ENCODE results near the gene DUSP7.
"Not testable (repeated sequence)": the region's sequence is repeated elsewhere in the genome, so short reads cannot be mapped to it uniquely, and the experiment has no call there.

Gene DUSP7

GRCh38 chr3:52044869-52045619 lies 11.3 kb downstream of the DUSP7 start:
- Histone ChIP-seq H3K9ac (ENCODE audit: low read length) (no peak overlapping the region), H2AFZ (ENCODE audit: low read depth, low read length) (no peak overlapping the region), H2BK15ac (ENCODE audit: low read depth, poor library complexity, severe bottlenecking) (peak overlapping the region; percentile 55), H3K4me1 (ENCODE audit: control insufficient read depth, insufficient read depth, low read depth, low read length) (peaks cover 51% of the 10 kb centered on the region), H3K4ac (ENCODE audit: low read depth in 1 of 2, low read length in 2 of 2) (peak overlapping the region; percentile 19 to 60), H3K4me2 (ENCODE audit: low read length, poor library complexity, severe bottlenecking) (no peak overlapping the region), H2BK120ac (ENCODE audit: low read depth, low read length) (peak overlapping the region; percentile 50), H3K27ac (ENCODE audit: low read length, poor library complexity, severe bottlenecking) (no peak overlapping the region), H3K14ac (ENCODE audit: low read length in 2 of 2) (no peak overlapping the region), H4K91ac (ENCODE audit: low read length) (peak overlapping the region; percentile 30), H3K23ac (ENCODE audit: low read length in 2 of 2) (no peak overlapping the region), H3K79me1 (replicated peaks; ENCODE audit: low read length, poor library complexity, severe bottlenecking) (peaks cover 11% of the 10 kb centered on the region), H3K18ac (ENCODE audit: low read depth in 1 of 2, low read length in 2 of 2) (peak overlapping the region; percentile 3 to 17), H3K27me3 (ENCODE audit: control insufficient read depth in 1 of 2, insufficient read depth in 1 of 2, low read length in 2 of 2) (peaks cover 0 to 3% of the 10 kb centered on the region in 2 experiments), H3K9me3 (ENCODE audit: control insufficient read depth, low read length) (no peaks in the 10 kb centered on the region), H2AK5ac (ENCODE audit: low read length, severe bottlenecking) (peak overlapping the region; percentile 54), H2BK5ac (ENCODE audit: low read depth, low read length, poor library complexity, severe bottlenecking) (no peak overlapping the region), H4K8ac (ENCODE audit: low read length) (peak overlapping the region; percentile 35), H3K36me3 (ENCODE audit: control insufficient read depth in 1 of 2, insufficient read depth in 2 of 2, low read depth in 1 of 2, low read length in 2 of 2) (peaks cover 15 to 22% of the 10 kb centered on the region in 2 experiments), H3K4me3 (ENCODE audit: insufficient read depth in 1 of 2, low read depth in 1 of 2, low read length in 2 of 2) (no peak overlapping the region), H2BK12ac (ENCODE audit: low read length in 2 of 2) (peak overlapping the region; percentile 41 to 97)
- WGBS: 96% methylated on average over 18 of the region's 18 CpGs
- DNase-seq: no peak

GRCh38 chr3:52043750-52044149 lies 12.6 kb downstream of the DUSP7 start:
- Histone ChIP-seq H3K79me1 (replicated peaks; ENCODE audit: low read length, poor library complexity, severe bottlenecking) (peaks cover 9% of the 10 kb centered on the region), H3K27ac (ENCODE audit: low read length, poor library complexity, severe bottlenecking) (no peak overlapping the region), H4K8ac (ENCODE audit: low read length) (no peak overlapping the region), H2AFZ (ENCODE audit: low read depth, low read length) (no peak overlapping the region), H4K91ac (ENCODE audit: low read length) (no peak overlapping the region), H3K4me3 (ENCODE audit: insufficient read depth in 1 of 2, low read depth in 1 of 2, low read length in 2 of 2) (no peak overlapping the region), H3K4me2 (ENCODE audit: low read length, poor library complexity, severe bottlenecking) (no peak overlapping the region), H2AK5ac (ENCODE audit: low read length, severe bottlenecking) (no peak overlapping the region), H3K14ac (ENCODE audit: low read length in 2 of 2) (no peak overlapping the region), H2BK120ac (ENCODE audit: low read depth, low read length) (no peak overlapping the region), H3K23ac (ENCODE audit: low read length in 2 of 2) (no peak overlapping the region), H3K4ac (ENCODE audit: low read depth in 1 of 2, low read length in 2 of 2) (no peak overlapping the region), H2BK15ac (ENCODE audit: low read depth, poor library complexity, severe bottlenecking) (peak overlapping the region; percentile 12), H3K36me3 (ENCODE audit: control insufficient read depth in 1 of 2, insufficient read depth in 2 of 2, low read depth in 1 of 2, low read length in 2 of 2) (peaks cover 2 to 11% of the 10 kb centered on the region in 2 experiments), H3K27me3 (ENCODE audit: control insufficient read depth in 1 of 2, insufficient read depth in 1 of 2, low read length in 2 of 2) (peaks cover 0 to 5% of the 10 kb centered on the region in 2 experiments), H3K18ac (ENCODE audit: low read depth in 1 of 2, low read length in 2 of 2) (no peak overlapping the region), H2BK12ac (ENCODE audit: low read length in 2 of 2) (no peak overlapping the region), H3K9ac (ENCODE audit: low read length) (no peak overlapping the region), H3K4me1 (ENCODE audit: control insufficient read depth, insufficient read depth, low read depth, low read length) (peaks cover 48% of the 10 kb centered on the region), H3K9me3 (ENCODE audit: control insufficient read depth, low read length) (no peaks in the 10 kb centered on the region), H2BK5ac (ENCODE audit: low read depth, low read length, poor library complexity, severe bottlenecking) (no peak overlapping the region)
- no peak for DNase-seq
- WGBS: 94% methylated on average over 6 of the region's 6 CpGs

GRCh38 chr3:52043039-52043438 lies 13.3 kb downstream of the DUSP7 start:
- not testable (repeated sequence) for H2BK12ac ChIP-seq (ENCODE audit: low read length in 2 of 2); H2BK15ac ChIP-seq (ENCODE audit: low read depth, poor library complexity, severe bottlenecking); H2AFZ ChIP-seq (ENCODE audit: low read depth, low read length); H4K91ac ChIP-seq (ENCODE audit: low read length); H3K9ac ChIP-seq (ENCODE audit: low read length); DNase-seq; H3K79me1 ChIP-seq (replicated peaks; ENCODE audit: low read length, poor library complexity, severe bottlenecking); H3K9me3 ChIP-seq (ENCODE audit: control insufficient read depth, low read length); H3K36me3 ChIP-seq (ENCODE audit: control insufficient read depth in 1 of 2, insufficient read depth in 2 of 2, low read depth in 1 of 2, low read length in 2 of 2); H3K14ac ChIP-seq (ENCODE audit: low read length in 2 of 2); H2BK5ac ChIP-seq (ENCODE audit: low read depth, low read length, poor library complexity, severe bottlenecking); H3K23ac ChIP-seq (ENCODE audit: low read length in 2 of 2); H2BK120ac ChIP-seq (ENCODE audit: low read depth, low read length); H2AK5ac ChIP-seq (ENCODE audit: low read length, severe bottlenecking); H3K18ac ChIP-seq (ENCODE audit: low read depth in 1 of 2, low read length in 2 of 2); H4K8ac ChIP-seq (ENCODE audit: low read length); H3K4ac ChIP-seq (ENCODE audit: low read depth in 1 of 2, low read length in 2 of 2); H3K27me3 ChIP-seq (ENCODE audit: control insufficient read depth in 1 of 2, insufficient read depth in 1 of 2, low read length in 2 of 2); H3K4me3 ChIP-seq (ENCODE audit: insufficient read depth in 1 of 2, low read depth in 1 of 2, low read length in 2 of 2); H3K27ac ChIP-seq (ENCODE audit: low read length, poor library complexity, severe bottlenecking); H3K4me2 ChIP-seq (ENCODE audit: low read length, poor library complexity, severe bottlenecking)
- peaks cover 44% of the 10 kb centered on the region for H3K4me1 ChIP-seq (ENCODE audit: control insufficient read depth, insufficient read depth, low read depth, low read length)
- WGBS: 95% methylated on average over 1 of the region's 1 CpG

- Histone ChIP-seq H3K14ac (ENCODE audit: low read length in 2 of 2) (no peak overlapping the region), H3K4me2 (ENCODE audit: low read length, poor library complexity, severe bottlenecking) (no peak overlapping the region), H4K8ac (ENCODE audit: low read length) (no peak overlapping the region), H3K79me1 (replicated peaks; ENCODE audit: low read length, poor library complexity, severe bottlenecking) (no peaks in the 10 kb centered on the region), H2BK5ac (ENCODE audit: low read depth, low read length, poor library complexity, severe bottlenecking) (no peak overlapping the region), H3K4ac (ENCODE audit: low read depth in 1 of 2, low read length in 2 of 2) (no peak overlapping the region), H2BK12ac (ENCODE audit: low read length in 2 of 2) (no peak overlapping the region), H3K18ac (ENCODE audit: low read depth in 1 of 2, low read length in 2 of 2) (no peak overlapping the region), H3K4me1 (ENCODE audit: control insufficient read depth, insufficient read depth, low read depth, low read length) (peaks cover 26% of the 10 kb centered on the region), H4K91ac (ENCODE audit: low read length) (peak overlapping the region; percentile 21), H3K9me3 (ENCODE audit: control insufficient read depth, low read length) (no peaks in the 10 kb centered on the region), H3K36me3 (ENCODE audit: control insufficient read depth in 1 of 2, insufficient read depth in 2 of 2, low read depth in 1 of 2, low read length in 2 of 2) (no peaks in the 10 kb centered on the region), H3K23ac (ENCODE audit: low read length in 2 of 2) (no peak overlapping the region), H2BK15ac (ENCODE audit: low read depth, poor library complexity, severe bottlenecking) (peak overlapping the region; percentile 78), H2BK120ac (ENCODE audit: low read depth, low read length) (no peak overlapping the region), H3K27me3 (ENCODE audit: control insufficient read depth in 1 of 2, insufficient read depth in 1 of 2, low read length in 2 of 2) (peaks cover 0 to 8% of the 10 kb centered on the region in 2 experiments), H3K4me3 (ENCODE audit: insufficient read depth in 1 of 2, low read depth in 1 of 2, low read length in 2 of 2) (no peak overlapping the region), H2AK5ac (ENCODE audit: low read length, severe bottlenecking) (no peak overlapping the region), H2AFZ (ENCODE audit: low read depth, low read length) (no peak overlapping the region), H3K9ac (ENCODE audit: low read length) (no peak overlapping the region), H3K27ac (ENCODE audit: low read length, poor library complexity, severe bottlenecking) (no peak overlapping the region)
- WGBS: 80% methylated on average over 10 of the region's 10 CpGs
- no peak for DNase-seq
Observed at GRCh38 chr3:52041118-52041731, 15.1 kb downstream of the DUSP7 start.

Measured in mesenchymal stem cell (in vitro differentiated cells and primary cell).